ENCODE measurements around the gene SLC41A2.
"Not testable (repeated sequence)": the region's sequence is repeated elsewhere in the genome, so short reads cannot be mapped to it uniquely, and the experiment has no call there.

The SLC41A2 gene

GRCh38 chr12:104964856-104965205 is 6.7 kb upstream of the SLC41A2 start:
- DNase-seq (ENCODE audit: low read depth in 4 of 4, low spot score in 1 of 4), result no peak

- DNase-seq (ENCODE audit: low read depth in 4 of 4, low spot score in 1 of 4), result no peak
Observed at GRCh38 chr12:104964167-104964855, 6.2 kb upstream of the SLC41A2 start.

DNA sequence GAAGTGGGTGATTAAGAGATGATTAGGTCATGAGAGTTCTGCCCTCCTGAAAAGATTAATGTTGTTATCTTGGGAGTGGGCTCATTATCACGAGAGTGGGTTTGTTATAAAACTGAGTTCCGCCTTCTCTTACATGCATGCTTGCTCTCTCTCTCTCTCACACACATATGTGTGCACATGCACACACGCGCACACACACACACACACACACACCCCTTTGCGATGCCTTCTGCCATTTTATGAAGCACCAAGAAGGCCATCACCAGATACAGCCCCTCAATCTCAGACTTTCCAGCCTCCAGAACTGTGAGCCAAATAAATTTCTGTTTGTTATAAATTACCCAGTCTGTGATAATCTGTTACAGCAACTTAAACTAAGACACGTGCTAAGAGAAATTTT is 5.7 kb upstream of the SLC41A2 start:
- DNase-seq (ENCODE audit: low read depth in 4 of 4, low spot score in 1 of 4), result no peak

GRCh38 chr12:104960464-104960863 is 2.4 kb upstream of the SLC41A2 start:
- DNase-seq (ENCODE audit: low read depth in 4 of 4, low spot score in 1 of 4), result no peak

GRCh38 chr12:104959335-104959841 is 1.3 kb upstream of the SLC41A2 start:
- no peak for DNase-seq (ENCODE audit: low read depth in 4 of 4, low spot score in 1 of 4)

- DNase-seq (ENCODE audit: low read depth in 4 of 4, low spot score in 1 of 4), result no peak
Observed at GRCh38 chr12:104958805-104959334, 780 bp upstream of the SLC41A2 start.

GRCh38 chr12:104957719-104958000 is 430 bp downstream of the SLC41A2 start:
- peak; percentile 1 to 15 (median 6) for DNase-seq (ENCODE audit: low read depth in 4 of 4, low spot score in 1 of 4)

DNA sequence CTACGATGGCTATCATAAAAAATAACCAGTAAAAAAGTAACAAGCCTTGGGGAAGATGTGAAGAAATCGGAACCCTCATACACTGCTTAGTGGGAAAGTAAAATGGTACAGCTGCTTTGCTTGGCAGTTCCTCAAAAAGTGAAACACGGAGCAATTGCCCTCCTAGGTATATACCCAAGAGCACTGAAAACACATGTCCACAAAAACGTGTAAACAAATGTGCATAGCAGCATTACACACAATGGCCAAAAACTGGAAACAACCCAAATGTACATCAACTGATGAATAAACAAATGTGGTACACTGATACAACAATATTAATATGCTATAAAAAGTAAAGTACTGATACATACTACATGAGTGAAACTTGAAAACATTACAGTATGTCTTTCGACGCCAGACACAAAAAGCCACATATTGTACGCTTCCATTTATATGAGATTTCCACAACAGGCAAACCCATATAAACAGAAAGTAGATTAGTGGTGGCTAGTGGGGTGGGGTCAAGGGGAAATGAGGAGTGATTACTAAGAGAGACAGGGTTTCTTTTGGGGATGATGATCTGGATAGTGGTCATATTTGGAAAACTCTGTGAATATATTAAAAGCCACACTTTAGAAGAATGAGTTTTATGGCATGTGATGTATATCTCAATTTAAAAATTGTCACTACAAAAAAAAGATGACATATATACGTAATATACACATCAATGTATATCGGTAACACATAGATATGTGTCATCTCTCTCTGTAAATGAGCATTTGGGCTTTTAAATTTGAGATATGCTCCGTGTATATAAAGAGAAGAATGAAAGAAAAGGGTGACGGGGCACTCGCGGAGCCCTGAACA is 996 bp downstream of the SLC41A2 start:
- DNase-seq (ENCODE audit: low read depth in 4 of 4, low spot score in 1 of 4), result no peak

DNA sequence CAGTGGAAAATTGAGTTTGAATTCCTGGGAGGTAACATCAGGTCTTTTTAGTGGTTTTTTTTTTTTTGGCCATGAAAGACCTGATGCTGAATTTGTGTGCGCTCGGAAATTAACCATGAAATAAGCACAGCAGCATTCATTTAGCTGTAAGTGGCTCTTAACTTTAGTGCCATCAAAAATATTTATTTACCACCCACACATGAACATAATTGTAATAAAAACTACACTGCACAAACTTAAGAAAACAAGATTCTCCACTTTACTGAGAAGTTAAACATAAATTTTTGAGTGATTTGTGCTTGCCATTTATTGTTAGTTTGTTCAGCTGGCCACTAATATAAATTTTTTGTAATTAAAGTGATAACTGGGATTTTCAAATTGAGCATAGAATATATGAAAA is 2.4 kb downstream of the SLC41A2 start:
- DNase-seq (ENCODE audit: low read depth in 4 of 4, low spot score in 1 of 4), result no peak

DNA sequence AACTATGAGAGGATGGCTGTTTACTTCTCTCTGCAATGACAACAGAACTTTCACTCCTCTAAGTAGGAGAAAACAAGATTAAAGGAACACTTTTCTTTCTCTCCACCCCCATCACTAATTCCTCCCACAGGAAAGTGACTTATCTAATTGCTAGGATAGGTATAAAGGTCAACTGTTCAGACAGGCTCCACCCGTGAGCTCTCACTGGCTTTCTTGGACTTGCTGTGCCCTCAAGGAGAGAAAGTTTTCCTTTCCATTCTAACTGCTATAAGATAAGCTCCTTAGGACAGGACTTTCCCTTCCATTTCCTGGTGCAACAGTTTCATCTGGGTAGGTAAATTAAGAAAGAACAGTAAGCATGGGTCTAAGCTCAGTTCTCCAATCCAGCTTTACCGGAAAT is 4.8 kb downstream of the SLC41A2 start:
- DNase-seq (ENCODE audit: low read depth in 4 of 4, low spot score in 1 of 4), result no peak

- DNase-seq (ENCODE audit: low read depth in 4 of 4, low spot score in 1 of 4), result no peak
Observed at GRCh38 chr12:104952816-104953215, 5.3 kb downstream of the SLC41A2 start.

GRCh38 chr12:104951759-104952509 is 6.2 kb downstream of the SLC41A2 start:
- no peak for DNase-seq (ENCODE audit: low read depth in 4 of 4, low spot score in 1 of 4)

DNA sequence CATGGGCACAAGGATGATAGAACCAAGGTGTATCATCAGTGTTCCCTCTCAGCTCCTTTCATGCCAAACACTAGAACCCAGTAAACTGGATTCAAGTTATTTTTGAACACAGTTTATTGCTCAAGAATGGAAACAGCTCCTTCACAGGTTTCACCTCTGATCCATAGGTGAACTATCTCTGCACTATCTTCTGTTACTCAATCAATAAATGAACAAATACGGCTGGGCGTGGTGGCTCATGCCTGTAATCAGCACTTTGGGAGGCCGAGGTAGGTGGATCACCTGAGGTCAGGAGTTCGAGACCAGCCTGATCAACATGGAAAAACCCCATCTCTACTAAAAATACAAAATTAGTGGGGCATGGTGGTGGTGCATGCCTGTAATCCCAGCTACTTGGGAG is 9.4 kb downstream of the SLC41A2 start:
- DNase-seq (ENCODE audit: low read depth in 4 of 4, low spot score in 1 of 4), result not testable (repeated sequence)

DNA sequence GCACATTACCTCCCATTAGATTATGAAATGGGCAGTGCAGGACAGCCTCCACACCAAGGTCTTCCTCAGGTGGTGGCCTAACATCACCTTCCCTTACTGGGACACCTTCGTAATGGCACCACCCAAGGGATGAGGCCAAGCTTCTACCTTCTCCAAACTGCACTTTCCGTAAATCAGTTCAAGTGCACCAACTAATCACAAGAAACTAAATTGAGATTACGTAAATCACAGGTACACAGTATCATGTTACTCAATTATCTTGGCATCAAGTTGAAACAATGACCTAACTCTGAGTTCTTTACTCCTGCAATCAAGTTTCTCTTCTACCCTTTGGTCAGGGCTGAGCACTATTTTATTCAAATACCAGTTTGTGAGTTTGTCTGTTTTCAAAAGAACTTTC is 13.8 kb downstream of the SLC41A2 start:
- no peak for DNase-seq (ENCODE audit: low read depth in 4 of 4, low spot score in 1 of 4)

- not testable (repeated sequence) for DNase-seq (ENCODE audit: low read depth in 4 of 4, low spot score in 1 of 4)
Observed at GRCh38 chr12:104943401-104943800, 14.7 kb downstream of the SLC41A2 start.

DNA sequence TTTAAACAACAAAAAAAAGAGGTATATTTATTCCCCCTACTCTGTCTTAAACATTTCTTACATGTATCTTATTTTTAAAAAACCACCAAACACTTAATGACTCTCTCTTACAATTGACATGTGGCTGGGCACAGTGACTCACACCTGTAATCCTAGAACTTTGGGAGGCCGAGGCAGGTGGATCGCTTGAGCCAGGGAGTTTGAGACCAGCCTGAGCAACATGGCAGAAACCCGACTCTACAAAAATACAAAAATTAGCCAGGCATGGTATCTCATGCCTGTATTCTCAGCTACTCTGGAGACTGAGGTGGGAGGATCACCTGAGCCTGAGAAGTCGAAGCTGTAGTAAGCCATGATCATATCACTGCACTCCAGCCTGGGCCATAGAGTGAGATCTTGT is 16.0 kb downstream of the SLC41A2 start:
- DNase-seq (ENCODE audit: low read depth in 4 of 4, low spot score in 1 of 4), result no peak

GRCh38 chr12:104941454-104941853 is 16.6 kb downstream of the SLC41A2 start:
- no peak for DNase-seq (ENCODE audit: low read depth in 4 of 4, low spot score in 1 of 4)

GRCh38 chr12:104939089-104939488 is 19.0 kb downstream of the SLC41A2 start:
- no peak for DNase-seq (ENCODE audit: low read depth in 4 of 4, low spot score in 1 of 4)

- DNase-seq (ENCODE audit: low read depth in 4 of 4, low spot score in 1 of 4), result no peak
Observed at GRCh38 chr12:104938371-104938770, 19.7 kb downstream of the SLC41A2 start.

DNA sequence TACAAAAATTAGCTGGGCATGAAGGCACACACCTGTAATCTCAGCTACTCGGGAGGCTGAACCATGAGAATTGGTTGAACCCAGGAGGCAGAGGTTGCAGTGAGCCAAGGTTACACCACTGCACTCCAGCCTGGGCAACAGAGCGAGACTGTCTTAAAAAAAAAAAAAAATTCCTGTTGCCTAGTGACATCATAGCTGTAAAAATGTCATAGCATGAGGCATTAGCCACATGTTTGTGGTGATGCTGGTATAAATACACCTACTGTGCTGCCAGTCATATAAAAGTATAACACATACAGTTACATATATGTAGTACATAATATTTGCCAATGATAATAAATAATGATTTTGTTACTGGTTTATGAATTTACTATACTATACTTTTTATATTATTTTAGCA is 22.2 kb downstream of the SLC41A2 start:
- DNase-seq (ENCODE audit: low read depth in 4 of 4, low spot score in 1 of 4), result no peak

- DNase-seq (ENCODE audit: low read depth in 4 of 4, low spot score in 1 of 4), result no peak
Observed at GRCh38 chr12:104933778-104934177, 24.3 kb downstream of the SLC41A2 start.

- DNase-seq (ENCODE audit: low read depth in 4 of 4, low spot score in 1 of 4), result no peak
Observed at GRCh38 chr12:104933128-104933527, 25.0 kb downstream of the SLC41A2 start.

Measured in stimulated activated CD4-positive, alpha-beta T cell treated with anti-CD3 and anti-CD28 coated beads, Interleukin-1b, Interleukin-23, amount 100 ng/mL, for 24 hours (primary cell).